GM19397 (cell line): ENCODE data around the gene ADAMTSL3.
"Not testable (repeated sequence)": the region's sequence is repeated elsewhere in the genome, so short reads cannot be mapped to it uniquely, and the experiment has no call there.

ENCODE experiments used
- ATAC-seq: cut with Tn5 transposase; IDR thresholded peaks from one replicate; pipeline ENCODE4 v1.9.1; 2021; ENCODE audit warnings: mild to moderate bottlenecking, moderate library complexity; ENCODE audit not compliant: unreplicated experiment

Gene ADAMTSL3

GRCh38 chr15:83699028-83699427, 45.1 kb downstream of the ADAMTSL3 start:
- ATAC-seq: no peak

GRCh38 chr15:83700082-83700481, 46.2 kb downstream of the ADAMTSL3 start:
- no peak for ATAC-seq

GRCh38 chr15:83702314-83702713, 48.4 kb downstream of the ADAMTSL3 start:
- not testable (repeated sequence) for ATAC-seq

- no peak for ATAC-seq
Observed at GRCh38 chr15:83708328-83708727, 54.4 kb downstream of the ADAMTSL3 start.

- ATAC-seq: no peak
Observed at GRCh38 chr15:83709241-83709640, 55.3 kb downstream of the ADAMTSL3 start.

- ATAC-seq: no peak
Observed at GRCh38 chr15:83709811-83710210, 55.9 kb downstream of the ADAMTSL3 start.

GRCh38 chr15:83710452-83710851, 56.5 kb downstream of the ADAMTSL3 start:
- no peak for ATAC-seq

GRCh38 chr15:83711236-83711635, 57.3 kb downstream of the ADAMTSL3 start:
- no peak for ATAC-seq

GRCh38 chr15:83713242-83713641, 59.3 kb downstream of the ADAMTSL3 start:
- no peak for ATAC-seq

GRCh38 chr15:83714939-83715628, 61.2 kb downstream of the ADAMTSL3 start:
- no peak for ATAC-seq

- ATAC-seq: no peak
Observed at GRCh38 chr15:83716605-83717004, 62.7 kb downstream of the ADAMTSL3 start.

- no peak for ATAC-seq
Observed at GRCh38 chr15:83717010-83717409, 63.1 kb downstream of the ADAMTSL3 start.

- no peak for ATAC-seq
Observed at GRCh38 chr15:83720468-83720867, 66.5 kb downstream of the ADAMTSL3 start.

GRCh38 chr15:83721031-83721430, 67.1 kb downstream of the ADAMTSL3 start:
- no peak for ATAC-seq

GRCh38 chr15:83721981-83722380, 68.1 kb downstream of the ADAMTSL3 start:
- ATAC-seq: no peak

- no peak for ATAC-seq
Observed at GRCh38 chr15:83723216-83723615, 69.3 kb downstream of the ADAMTSL3 start.

- no peak for ATAC-seq
Observed at GRCh38 chr15:83732196-83732595, 78.3 kb downstream of the ADAMTSL3 start.

GRCh38 chr15:83732770-83733169, 78.8 kb downstream of the ADAMTSL3 start:
- no peak for ATAC-seq

- ATAC-seq: no peak
Observed at GRCh38 chr15:83733206-83733605, 79.3 kb downstream of the ADAMTSL3 start.

- ATAC-seq: no peak
Observed at GRCh38 chr15:83733691-83734090, 79.8 kb downstream of the ADAMTSL3 start.

GRCh38 chr15:83734487-83734886, 80.6 kb downstream of the ADAMTSL3 start:
- no peak for ATAC-seq

GRCh38 chr15:83739629-83740028, 85.7 kb downstream of the ADAMTSL3 start:
- no peak for ATAC-seq

GRCh38 chr15:83745771-83746170, 91.8 kb downstream of the ADAMTSL3 start:
- no peak for ATAC-seq
